Lower leg skin (tissue), 4 donors: ENCODE data around the gene ANKRD31. TPM values are rescaled to one million over a fixed set of nuclear protein-coding genes. Genes with fewer than 3 reads are reported as not detected.

Experiments
- DNase-seq, 2 donors: peaks; one replicate each; pipeline ENCODE4 v3.0.0-alpha.2; 2019; ENCODE audit warnings: low spot score in 2 of 2
- H3K4me3 ChIP-seq: fragments of 200-600 bp; sonication (generic); 2 replicates; pipeline ENCODE4 v1.5.1; 2017; ENCODE audit warnings: mild to moderate bottlenecking, low read depth; ENCODE audit not compliant: poor library complexity, severe bottlenecking
- CTCF ChIP-seq, 3 donors: fragments of 450-650 bp; IDR thresholded peaks; one replicate each; pipeline ENCODE4 v1.5.1; 2016; ENCODE audit warnings: antibody characterized with exemption in 3 of 3, mild to moderate bottlenecking in 3 of 3, moderate library complexity in 2 of 3
- POLR2A ChIP-seq, 2 donors: fragments of 450-650 bp; IDR thresholded peaks; one replicate each; pipeline ENCODE4 v1.6.1; 2016 to 2017; ENCODE audit warnings: antibody characterized with exemption in 2 of 2, mild to moderate bottlenecking in 1 of 2, moderate library complexity in 1 of 2
- WGBS, 2 donors: methylation state at CpG; one replicate each; pipeline ENCODE4 v1.1.5; 2018; 5-methylcytosine and 5-hydroxymethylcytosine counted together
- intact Hi-C: fragments of 100-400 bp; cut with DNase I; formaldehyde crosslinking; loops from one replicate; pipeline ENCODE4 v1.15.0; 2023; ENCODE audit warnings: low total_unique reads
- total RNA-seq, 4 donors: library from RNA; depleted of rRNA; stranded (reverse); fragments of >200 nt; gene quantifications; one replicate each; pipeline ENCODE4 v1.1.0, GENCODE V29; 2016

ANKRD31 gene
- total RNA-seq = under 1 TPM in 3 of 4 donors, not detected in 1; 0.13 to 0.20 (median 0.19) TPM

GRCh38 chr5:75236322-75237316 is at the start of gene ANKRD31:
Gene ANKRD31, minus strand, starts transcription at chr5:75236878. Its CDS starts 192 bp downstream, at chr5:75236686.
- DNase-seq = peak; percentile 71 to 96
- H3K4me3 ChIP-seq = peak within 1 kb of the TSS; percentile 53
- 4 to 10% methylated on average over 35 to 56 of the region's 58 CpGs for WGBS, 2 donors
- intact Hi-C loops = loop anchor here (5.0 to 10.0 kb wide), 2 partner anchors 101 to 182 kb away; partner anchors contain the start of genes GCNT4 and HMGCR
- TF ChIP-seq CTCF (IDR thresholded peaks at IDR 0.05) (no peak), POLR2A (IDR thresholded peaks at IDR 0.05) (no peak)

GRCh38 chr5:75286211-75286773 is 49.6 kb upstream of the ANKRD31 start:
- 70 to 72% methylated on average over 3 of the region's 3 CpGs for WGBS, 2 donors
- intact Hi-C loops = no loop called here
- no peak overlapping the region for H3K4me3 ChIP-seq
- no peak for TF ChIP-seq CTCF (IDR thresholded peaks at IDR 0.05)
- TF ChIP-seq POLR2A (IDR thresholded peaks at IDR 0.05) = no peak
- DNase-seq = no peak

GRCh38 chr5:75282581-75282980 is 45.9 kb upstream of the ANKRD31 start:
- TF ChIP-seq CTCF (IDR thresholded peaks at IDR 0.05) (no peak), POLR2A (IDR thresholded peaks at IDR 0.05) (no peak)
- no peak for DNase-seq
- intact Hi-C loops = no loop called here
- WGBS, 2 donors = 85 to 88% methylated on average over 2 of the region's 2 CpGs
- no peak overlapping the region for H3K4me3 ChIP-seq

- TF ChIP-seq CTCF (IDR thresholded peaks at IDR 0.05) (no peak), POLR2A (IDR thresholded peaks at IDR 0.05) (no peak)
- no peak for DNase-seq
- WGBS, 2 donors = 86% methylated on average over 4 of the region's 4 CpGs
- intact Hi-C loops = no loop called here
- H3K4me3 ChIP-seq = no peak overlapping the region
These were observed 45.2 kb upstream of the ANKRD31 start for GRCh38 chr5:75281716-75282465.

- H3K4me3 ChIP-seq = no peak overlapping the region
- 69 to 76% methylated on average over 1 of the region's 1 CpG for WGBS, 2 donors
- intact Hi-C loops = no loop called here
- TF ChIP-seq POLR2A (IDR thresholded peaks at IDR 0.05) = no peak
- no peak for TF ChIP-seq CTCF (IDR thresholded peaks at IDR 0.05)
- no peak for DNase-seq
These were observed 42.6 kb upstream of the ANKRD31 start for GRCh38 chr5:75279321-75279720.
